ENCODE data around the gene PCDHGA1. TPM values are rescaled to one million over a fixed set of nuclear protein-coding genes. Genes with fewer than 3 reads are reported as not detected.

PCDHGA1 gene
- total and polyA plus RNA-seq, 2 of the 4 experiments (the other 2 are of a cell fraction) = 0.90 to 0.92 TPM

DNA sequence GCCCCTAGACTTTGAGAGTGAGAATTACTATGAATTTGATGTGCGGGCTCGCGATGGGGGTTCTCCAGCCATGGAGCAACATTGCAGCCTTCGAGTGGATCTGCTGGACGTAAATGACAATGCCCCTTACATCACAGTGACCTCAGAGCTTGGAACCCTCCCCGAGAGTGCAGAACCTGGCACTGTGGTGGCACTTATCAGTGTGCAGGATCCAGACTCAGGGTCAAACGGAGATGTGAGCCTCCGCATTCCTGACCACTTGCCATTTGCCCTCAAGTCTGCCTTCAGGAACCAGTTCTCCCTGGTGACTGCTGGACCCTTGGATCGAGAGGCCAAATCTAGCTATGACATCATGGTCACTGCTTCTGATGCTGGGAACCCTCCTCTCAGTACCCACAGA lies 155.8 kb downstream of the PCDHGA1 start:
- POLR2A ChIA-PET (ENCODE audit: unreplicated experiment) = no interaction called here
- no CpG with 5 or more reads among the region's 9 CpGs for WGBS, 2 experiments (ENCODE audit: extremely low coverage in 2 of 2, insufficient read length in 1 of 2)
- peaks cover 19% of the 10 kb centered on the region for H3K4me1 ChIP-seq (ENCODE audit: control insufficient read depth, insufficient read depth, low read length)

More for the DNA sequence above, 155.8 kb downstream of the PCDHGA1 start:
- dilution Hi-C loops (cut with HindIII; ENCODE audit: low sequenced_read_pairs, unreplicated experiment) = no loop called here
- peaks cover 31 to 85% of the 10 kb centered on the region in 2 experiments for H3K79me1 ChIP-seq (ENCODE audit: low read depth in 1 of 2, low read length in 2 of 2)
- ATAC-seq (ENCODE audit: low read depth) (no peak), DNase-seq (no peak)
- no peak overlapping the region for H2AK9ac ChIP-seq (replicated peaks; ENCODE audit: low read depth, low read length, poor library complexity)
- no peak overlapping the region for H4K91ac ChIP-seq (ENCODE audit: insufficient read depth, low read depth, low read length)
- no peak overlapping the region for H4K8ac ChIP-seq (ENCODE audit: low read depth in 2 of 2, low read length in 2 of 2)
- no peak overlapping the region for H3K14ac ChIP-seq (replicated peaks; ENCODE audit: low read depth, low read length)
- no peak overlapping the region for H3K27ac ChIP-seq (ENCODE audit: insufficient read depth, low read length)
- no TSS peak for BruUV-seq (replicated peaks)
- no peak overlapping the region for H3K4ac ChIP-seq (ENCODE audit: low read depth, low read length)
- no peak overlapping the region for H3K4me3 ChIP-seq (ENCODE audit: insufficient read depth, low read depth, low read length)
- intact Hi-C loops (cut with micrococcal nuclease) = no loop called here
- in situ Hi-C loops (cut with MboI; ENCODE audit: low sequenced_read_pairs) = no loop called here
- no peak overlapping the region for H2BK5ac ChIP-seq (ENCODE audit: low read depth, low read length, poor library complexity, severe bottlenecking)
- H2AK5ac ChIP-seq (ENCODE audit: low read depth, low read length) = no peak overlapping the region
- no peaks in the 10 kb centered on the region for H3K27me3 ChIP-seq (ENCODE audit: control insufficient read depth, insufficient read depth, low read length)
- no peak overlapping the region for H3K4me2 ChIP-seq (ENCODE audit: low read depth, low read length)
- H2BK120ac ChIP-seq (ENCODE audit: low read depth, low read length) = no peak overlapping the region
- CTCF ChIA-PET = no interaction called here
- no peak overlapping the region for H2AFZ ChIP-seq (replicated peaks; ENCODE audit: low read length, poor library complexity)
- H3K9ac ChIP-seq (ENCODE audit: low read depth, low read length) = no peak overlapping the region
- H4K20me1 ChIP-seq (ENCODE audit: insufficient read depth, low read length) = peaks cover 64% of the 10 kb centered on the region
- H4K5ac ChIP-seq (ENCODE audit: low read depth, low read length) = no peak overlapping the region
- no peak overlapping the region for H2BK20ac ChIP-seq (ENCODE audit: low read depth, low read length)
- H3K56ac ChIP-seq (ENCODE audit: extremely low read depth, insufficient read depth, low read length) = no peak overlapping the region
- H3K36me3 ChIP-seq (ENCODE audit: control insufficient read depth, insufficient read depth, low read length) = peaks cover 39% of the 10 kb centered on the region
- no peak overlapping the region for H3K23ac ChIP-seq (ENCODE audit: low read depth, low read length)
- no peaks in the 10 kb centered on the region; the same call in 1 of the 2 replicates for H3K9me3 ChIP-seq (ENCODE audit: control insufficient read depth, insufficient read depth, low read length)
- peaks cover 29% of the 10 kb centered on the region for H3K9me1 ChIP-seq (ENCODE audit: insufficient read depth, low read length)
- no peak for TF ChIP-seq RFX5 (IDR thresholded peaks at IDR 0.05; ENCODE audit: low read depth, low read length)
- no peak for TF ChIP-seq CHD1 (IDR thresholded peaks at IDR 0.05; ENCODE audit: low read depth, low read length)
- no peak for TF ChIP-seq MAFK (IDR thresholded peaks at IDR 0.05; ENCODE audit: low read depth, low read length)
- TF ChIP-seq, protein P1, sequence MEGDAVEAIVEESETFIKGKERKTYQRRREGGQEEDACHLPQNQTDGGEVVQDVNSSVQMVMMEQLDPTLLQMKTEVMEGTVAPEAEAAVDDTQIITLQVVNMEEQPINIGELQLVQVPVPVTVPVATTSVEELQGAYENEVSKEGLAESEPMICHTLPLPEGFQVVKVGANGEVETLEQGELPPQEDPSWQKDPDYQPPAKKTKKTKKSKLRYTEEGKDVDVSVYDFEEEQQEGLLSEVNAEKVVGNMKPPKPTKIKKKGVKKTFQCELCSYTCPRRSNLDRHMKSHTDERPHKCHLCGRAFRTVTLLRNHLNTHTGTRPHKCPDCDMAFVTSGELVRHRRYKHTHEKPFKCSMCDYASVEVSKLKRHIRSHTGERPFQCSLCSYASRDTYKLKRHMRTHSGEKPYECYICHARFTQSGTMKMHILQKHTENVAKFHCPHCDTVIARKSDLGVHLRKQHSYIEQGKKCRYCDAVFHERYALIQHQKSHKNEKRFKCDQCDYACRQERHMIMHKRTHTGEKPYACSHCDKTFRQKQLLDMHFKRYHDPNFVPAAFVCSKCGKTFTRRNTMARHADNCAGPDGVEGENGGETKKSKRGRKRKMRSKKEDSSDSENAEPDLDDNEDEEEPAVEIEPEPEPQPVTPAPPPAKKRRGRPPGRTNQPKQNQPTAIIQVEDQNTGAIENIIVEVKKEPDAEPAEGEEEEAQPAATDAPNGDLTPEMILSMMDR (conservative IDR thresholded peaks at IDR 0.05; ENCODE audit: low read depth, low read length) = no peak
- no peak overlapping the region for H3K18ac ChIP-seq (ENCODE audit: low read depth, low read length)
- no peak overlapping the region for H2BK15ac ChIP-seq (ENCODE audit: low read depth, low read length)
